GM18502 (cell line): ENCODE data around the gene ETHE1.

ENCODE experiments used
- ATAC-seq: cut with Tn5 transposase; IDR thresholded peaks from one replicate; pipeline ENCODE4 v1.9.1; 2021; ENCODE audit warnings: mild to moderate bottlenecking; ENCODE audit not compliant: unreplicated experiment, poor library complexity

The ETHE1 gene, protein sequence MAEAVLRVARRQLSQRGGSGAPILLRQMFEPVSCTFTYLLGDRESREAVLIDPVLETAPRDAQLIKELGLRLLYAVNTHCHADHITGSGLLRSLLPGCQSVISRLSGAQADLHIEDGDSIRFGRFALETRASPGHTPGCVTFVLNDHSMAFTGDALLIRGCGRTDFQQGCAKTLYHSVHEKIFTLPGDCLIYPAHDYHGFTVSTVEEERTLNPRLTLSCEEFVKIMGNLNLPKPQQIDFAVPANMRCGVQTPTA

DNA sequence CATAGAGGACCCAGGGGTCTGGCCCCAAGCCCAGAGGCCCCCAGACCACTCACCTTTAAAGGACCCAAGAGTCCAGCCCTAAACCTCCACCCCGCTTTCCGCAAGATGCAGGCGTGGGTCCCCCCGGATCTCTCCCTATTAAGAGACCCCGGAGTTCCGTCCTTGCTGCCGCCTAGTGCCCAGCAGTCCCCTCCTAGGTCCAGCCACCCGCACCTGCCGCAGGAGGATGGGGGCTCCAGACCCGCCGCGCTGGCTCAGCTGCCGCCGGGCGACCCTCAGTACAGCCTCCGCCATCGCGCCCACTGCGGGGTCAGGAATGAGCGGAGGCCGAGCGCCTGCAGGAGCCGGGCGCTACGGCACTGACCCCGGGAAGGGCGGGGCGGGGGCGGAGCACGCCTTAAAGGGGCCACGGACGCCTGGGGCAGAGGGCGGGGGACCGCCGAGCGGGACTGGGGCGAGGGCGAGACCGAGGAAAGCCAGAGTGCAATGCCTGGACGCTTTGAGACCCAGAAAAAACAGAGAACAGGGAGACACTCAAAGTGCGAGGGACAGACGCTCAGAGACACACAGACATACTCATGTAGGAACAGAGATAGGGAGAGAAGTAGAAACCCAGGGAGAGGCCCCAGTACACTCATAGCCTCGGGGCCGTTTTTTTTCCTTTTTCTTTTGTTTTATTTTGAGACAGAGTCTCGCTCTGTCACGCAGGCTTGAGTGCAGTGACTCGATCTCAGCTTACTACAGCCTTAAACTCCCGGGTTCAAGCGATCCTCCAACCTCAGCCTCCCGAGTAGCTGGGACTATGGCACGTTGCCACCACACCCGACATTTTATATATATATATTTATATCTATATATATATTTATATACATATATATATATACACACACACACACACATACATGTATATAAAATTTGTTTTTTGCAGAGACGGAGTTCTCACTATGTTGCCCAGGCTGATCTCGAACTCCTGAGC is at the start of gene ETHE1:
ETHE1 (minus strand) TSS at position 318 of the 976 bp plus-strand sequence; CDS start at position 294, 24 bp downstream.
- peak; percentile 70 for ATAC-seq

DNA sequence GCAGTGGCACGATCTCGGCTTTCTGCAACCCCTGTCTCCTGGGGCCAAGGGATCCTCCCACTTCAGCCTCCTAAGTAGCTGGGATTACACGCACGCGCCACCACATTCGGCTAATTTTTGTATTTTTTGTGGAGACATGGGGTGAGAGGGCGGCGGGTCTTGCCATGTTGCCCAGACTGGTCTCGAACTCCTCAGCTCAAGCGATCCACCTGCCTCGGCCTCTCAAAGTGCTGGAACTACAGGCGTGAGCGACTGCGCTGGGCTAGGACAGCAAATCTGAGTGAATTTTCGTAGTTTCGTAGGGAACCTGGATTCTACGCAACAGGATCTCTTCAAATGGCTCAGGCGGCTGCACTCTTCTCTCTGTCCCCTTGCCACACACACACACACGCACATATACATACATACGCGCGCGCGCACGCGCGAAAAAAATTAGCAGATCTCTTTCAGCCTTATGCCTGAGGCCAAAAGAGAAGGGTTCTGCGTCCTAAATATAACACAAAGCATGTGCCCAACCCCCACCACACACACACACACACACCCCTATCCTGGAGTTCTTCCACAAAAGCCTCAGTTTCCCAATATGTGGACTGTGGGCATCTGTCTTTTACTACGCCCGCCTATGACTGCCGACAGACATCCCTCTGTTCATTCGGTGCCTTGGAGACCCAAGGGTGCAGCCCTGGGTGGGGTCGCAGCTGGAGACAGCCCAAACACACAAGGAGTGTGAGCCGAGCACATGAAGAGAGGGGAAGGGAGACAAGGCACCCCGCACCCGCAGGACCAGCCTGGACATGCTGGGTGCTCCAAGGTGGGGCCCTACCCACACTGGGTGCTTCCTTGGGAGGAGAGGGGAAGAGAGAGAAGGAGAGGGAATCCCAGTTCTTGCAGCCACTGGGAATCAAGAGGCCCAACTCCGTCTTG is 49.2 kb upstream of the ETHE1 start:
- no peak for ATAC-seq

DNA sequence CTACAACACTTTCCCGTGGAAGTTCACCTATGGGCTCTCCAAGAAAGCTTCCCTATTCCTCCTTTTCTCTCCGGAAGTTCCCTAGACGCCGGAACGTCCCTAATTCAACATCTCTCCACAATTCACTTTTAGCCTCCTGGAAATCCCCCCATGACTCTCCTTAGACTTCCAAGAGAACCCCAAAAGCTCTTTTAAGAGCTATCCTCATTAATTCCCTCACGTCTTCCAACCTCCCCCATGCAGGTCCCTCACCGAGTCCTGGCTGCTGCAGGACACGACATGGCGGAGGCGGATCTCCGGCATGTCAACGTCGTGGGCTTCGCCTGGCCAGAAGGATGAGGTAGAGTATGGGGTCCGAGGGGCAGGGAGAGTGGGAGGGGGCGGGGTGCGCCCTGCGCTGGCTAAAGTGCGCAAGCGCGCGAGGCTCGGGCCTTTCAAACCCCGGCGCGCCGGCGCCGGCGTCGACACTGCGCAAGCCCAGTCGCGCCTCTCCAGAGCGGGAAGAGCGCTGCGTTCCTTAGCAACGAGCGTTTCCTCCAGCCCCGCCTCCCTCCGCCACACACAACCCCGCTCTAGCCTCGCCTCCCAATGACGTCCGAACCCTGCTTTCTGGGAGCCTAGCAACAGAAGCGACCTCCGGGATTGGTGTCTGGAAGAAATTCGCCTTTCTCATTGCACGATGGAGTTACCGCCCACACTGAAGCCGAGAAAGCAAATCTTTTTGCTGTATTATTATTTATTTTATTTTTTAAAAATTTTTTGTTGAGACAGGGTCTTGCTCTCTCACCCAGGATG is 48.4 kb upstream of the ETHE1 start, which contains the start of the genes PINLYP and XRCC1:
PINLYP (plus strand) TSS at position 646 of the 795 bp plus-strand sequence. CDS start 1,391 bp downstream, outside the sequence.
XRCC1 (minus strand) TSS at position 372 of the 795 bp plus-strand sequence; CDS start at position 303, 69 bp downstream.
- peak; percentile 95 for ATAC-seq

DNA sequence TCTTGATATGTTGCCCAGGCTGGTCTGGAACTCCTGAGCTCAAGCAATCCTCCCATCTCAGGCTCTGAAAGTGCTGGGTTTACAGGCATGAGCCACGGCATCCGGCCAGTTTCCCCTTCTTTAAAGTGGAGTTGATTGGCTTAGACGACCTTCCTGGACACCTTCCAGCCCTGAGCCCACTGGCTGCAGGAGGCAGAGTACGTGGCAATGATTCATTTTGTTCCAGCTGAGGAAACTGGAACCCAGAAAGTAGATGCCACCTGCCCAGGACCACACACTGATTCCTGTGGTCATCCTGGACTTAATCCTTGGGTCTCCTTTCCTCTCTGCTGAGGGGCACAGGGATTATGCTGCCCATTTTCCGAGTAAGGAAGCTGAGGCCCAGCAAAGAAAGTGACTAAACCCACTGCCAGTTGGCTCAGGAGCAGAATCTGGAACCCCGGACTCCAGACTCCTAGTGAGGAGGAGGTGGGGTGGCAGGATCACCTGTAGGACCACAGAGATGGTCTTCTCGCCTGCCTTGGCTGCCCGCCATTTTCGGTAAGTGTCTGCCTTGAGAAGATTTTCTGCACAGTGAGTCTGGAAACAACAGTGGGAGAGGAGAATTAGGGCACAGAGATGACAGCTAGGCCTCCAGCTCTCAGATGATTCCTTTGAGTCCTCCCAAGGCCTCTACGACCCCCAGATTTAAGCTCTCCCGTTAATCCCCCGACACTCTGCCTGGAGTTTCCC is 47.6 kb upstream of the ETHE1 start:
- ATAC-seq, result no peak

DNA sequence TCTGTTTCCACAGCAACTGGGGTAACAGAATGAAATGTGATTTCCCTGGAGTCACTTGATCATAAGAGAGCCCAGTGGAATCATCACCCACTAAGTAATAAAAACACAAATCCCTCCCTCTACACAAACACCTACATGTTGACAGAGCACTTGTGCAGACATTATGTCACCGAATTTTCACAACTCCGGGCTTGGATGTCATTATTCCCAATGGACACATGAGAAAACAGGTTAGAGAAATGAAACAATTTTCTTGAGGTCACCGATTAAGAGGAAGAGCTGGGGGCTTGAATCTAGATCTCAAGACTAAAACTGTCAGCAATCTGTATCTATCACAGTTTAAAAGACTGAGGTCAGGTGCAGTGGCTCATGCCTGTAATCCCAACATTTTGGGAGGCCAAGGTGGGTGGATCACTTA is 45.2 kb upstream of the ETHE1 start:
- ATAC-seq, result no peak

DNA sequence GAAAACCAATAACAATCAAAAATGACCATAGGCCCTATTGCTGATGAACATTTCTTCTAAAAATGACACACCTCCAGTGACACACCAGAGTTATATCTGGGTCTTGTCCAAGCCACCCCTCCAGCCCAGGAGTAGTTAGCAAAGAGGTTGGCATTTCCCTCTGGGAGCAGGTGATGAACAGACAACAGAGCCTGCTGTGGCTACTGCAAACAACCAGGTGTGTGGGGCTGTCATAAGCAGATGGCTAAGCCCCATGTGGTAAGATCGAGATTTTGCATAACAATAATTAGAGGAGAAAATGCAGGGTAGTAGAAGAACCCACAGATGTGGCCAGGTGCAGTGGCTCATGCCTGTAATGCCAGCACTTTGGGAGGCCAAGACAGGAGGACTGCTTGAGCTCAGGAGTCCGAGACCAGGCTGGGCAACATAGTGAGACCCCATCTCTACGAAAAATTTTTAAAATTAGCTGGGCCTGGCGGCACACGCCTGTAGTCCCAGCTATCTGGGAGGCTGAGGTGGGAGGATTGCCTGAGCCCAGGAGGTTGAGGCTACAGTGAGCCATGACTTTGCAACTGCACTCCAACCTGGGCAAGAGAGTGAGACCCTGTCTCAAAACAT is 43.3 kb upstream of the ETHE1 start:
- no peak for ATAC-seq

DNA sequence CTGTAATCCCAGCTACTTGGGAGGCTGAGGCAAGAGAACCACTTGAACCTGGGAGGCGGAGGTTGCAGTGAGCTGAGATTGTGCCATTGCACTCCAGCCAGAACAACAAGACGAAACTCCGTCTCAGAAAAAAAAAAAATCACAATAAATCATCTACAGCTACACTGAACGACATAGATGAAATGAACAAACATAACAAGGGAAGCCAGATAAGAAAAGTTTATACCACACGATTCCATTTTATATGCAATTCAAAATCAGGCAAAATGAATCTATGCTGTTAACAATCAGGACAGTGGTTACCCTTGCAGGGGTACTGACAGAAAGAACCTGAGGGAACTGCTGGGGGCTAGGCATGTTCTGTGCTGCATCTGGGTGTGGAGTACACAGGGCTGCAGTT is 42.7 kb upstream of the ETHE1 start:
- ATAC-seq, result no peak

DNA sequence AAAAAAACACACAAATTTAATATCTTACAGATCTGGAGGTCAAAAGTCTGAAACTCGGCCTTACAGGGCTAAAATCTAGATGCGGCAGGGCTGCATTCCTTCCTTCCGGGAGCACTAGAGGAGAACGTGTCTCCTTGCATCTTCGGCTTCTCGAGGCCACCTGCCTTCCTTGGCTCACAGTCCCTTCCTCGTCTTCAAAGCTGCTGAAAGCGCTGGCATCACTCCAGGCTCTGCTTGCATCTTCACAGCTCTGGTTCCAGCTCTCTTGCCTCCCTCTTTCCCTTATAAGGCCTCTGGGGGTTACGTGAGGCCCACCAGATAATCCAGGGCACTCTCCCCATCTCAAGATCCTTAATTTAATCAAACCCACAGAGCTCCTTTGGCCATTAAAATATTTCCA is 37.8 kb upstream of the ETHE1 start:
- no peak for ATAC-seq

DNA sequence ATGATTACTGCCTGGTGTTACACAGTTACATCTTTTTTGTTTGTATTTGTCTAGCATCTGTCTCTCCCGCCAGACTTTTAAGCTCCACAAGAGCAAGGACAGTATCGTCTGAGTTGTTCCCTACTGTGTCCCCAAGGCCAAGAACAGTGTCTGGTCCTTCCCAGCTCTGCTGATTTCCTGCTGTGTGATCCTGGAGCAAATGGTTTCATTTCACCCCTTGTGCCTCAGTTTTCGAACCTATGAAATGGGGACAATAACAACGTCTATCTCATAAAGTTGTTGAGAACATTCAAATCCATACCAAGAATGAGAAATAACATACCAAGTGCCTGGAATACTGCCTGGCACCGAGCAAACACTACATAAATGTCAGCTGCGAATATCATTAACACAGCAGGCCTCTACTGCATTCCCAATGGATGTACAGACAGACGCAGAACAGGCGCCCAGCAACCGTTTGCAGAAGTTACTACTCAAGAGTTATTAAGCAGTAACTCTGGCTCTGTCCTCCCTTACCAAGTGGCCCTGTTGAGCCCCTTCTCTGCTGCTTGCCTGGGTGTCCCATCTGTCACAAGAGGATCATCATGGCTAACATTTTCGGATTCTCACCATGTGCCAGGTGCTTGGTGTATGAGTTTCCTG is 36.9 kb upstream of the ETHE1 start:
- ATAC-seq, result no peak

DNA sequence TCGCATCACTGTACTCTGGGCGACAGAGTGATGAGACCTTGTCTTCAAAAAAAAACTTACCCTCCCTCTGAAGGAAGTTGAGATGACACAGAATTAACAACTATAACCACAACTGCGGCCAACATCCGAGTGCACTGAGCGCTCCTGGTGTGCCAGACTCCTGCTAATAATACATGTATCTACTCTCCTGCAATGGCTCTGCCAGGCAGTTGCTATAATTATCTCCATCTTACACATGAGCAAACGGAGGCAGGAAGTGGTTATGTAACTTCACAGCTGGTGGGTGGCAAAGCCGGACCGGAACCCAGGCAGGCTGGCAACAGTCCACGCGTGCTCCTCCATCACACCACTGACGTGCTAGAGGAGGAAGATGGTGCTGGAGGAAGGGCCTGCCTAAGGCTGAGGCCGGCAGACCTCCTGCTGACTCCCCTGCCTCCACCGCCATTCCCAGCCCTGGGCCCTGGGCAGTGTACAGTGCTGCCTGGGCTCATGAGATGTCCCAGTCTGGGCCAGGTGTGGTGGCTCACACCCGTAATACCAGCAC is 35.8 kb upstream of the ETHE1 start:
- peak; percentile 84 for ATAC-seq

DNA sequence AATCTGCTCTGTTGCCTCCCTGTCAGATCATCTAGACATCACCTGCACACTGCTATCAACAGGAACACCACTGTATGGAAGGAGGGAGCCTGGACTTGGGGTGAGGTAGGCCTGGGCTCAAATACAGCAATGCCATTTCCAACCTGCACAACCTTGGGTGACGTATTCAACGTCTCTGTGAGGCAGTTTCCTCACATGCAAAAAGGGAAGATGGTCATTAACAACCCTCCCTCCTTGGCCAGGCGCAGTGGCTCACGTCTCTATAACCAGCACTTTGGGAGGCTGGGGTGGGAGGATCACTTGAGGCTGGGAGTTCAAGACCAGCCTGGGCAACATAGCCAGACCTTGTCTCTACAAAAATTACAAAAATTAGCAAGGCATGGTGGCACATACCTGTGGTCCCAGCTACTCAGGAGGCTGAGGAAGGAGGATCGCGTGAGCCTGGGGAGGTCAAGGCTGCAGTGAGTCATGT is 35.3 kb upstream of the ETHE1 start:
- no peak for ATAC-seq

DNA sequence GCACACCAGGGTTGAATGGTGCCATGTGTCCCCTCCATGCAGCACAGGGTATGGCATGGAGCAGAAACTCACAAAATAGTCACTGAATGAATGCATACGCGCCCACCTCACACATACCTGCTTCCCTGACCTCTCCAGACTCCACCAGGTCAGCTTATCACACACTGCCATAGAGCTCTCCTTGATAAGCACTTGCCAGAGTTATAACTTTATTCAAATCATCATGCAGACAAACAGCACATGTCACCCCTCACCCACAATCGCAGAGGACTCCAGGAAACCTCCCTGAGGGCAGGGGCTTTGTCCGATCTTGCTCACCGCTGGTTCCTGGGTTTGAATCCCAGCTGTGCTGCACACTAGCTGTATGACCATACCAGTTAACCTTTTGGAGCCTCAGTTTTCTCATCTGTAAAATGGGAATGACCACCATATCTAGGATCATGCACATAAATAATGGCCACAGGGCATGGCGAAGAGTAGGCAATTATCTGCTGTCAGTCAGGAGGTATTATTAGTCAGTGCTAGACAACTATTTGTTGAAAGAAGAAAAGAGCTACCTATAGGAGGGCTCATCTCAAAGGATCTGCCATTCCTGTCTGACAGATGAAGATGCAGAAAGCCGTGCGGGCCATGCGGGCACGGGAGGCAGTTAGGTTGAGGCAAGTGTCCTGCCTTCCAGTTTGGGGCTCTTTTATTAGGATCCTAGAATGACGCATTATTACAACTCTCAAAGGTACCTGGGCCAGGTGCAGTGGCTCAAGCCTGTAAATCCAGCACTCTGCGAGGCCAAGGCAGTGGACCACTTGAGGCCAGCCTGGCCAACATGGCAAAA is 34.4 kb upstream of the ETHE1 start:
- ATAC-seq, result no peak

DNA sequence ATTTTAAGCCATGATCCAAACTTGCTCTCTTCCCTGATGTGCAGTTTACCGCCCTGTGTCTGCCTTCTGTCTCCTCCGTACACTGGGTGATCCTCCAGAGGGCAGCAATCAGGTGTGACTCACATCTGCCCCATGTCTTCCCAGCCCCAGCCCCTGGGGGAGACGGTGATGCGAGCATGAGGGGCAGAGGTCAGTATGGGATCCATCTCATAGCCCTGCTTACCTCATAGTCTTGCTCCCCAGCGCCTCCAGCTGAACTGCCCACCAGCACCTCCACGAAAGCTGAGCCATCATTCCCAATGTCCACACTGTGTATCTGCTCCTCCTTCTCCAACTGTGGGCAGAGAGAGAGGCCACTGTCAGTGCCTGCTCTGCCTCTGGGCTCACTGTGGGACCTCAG is 33.7 kb upstream of the ETHE1 start:
- ATAC-seq, result no peak

DNA sequence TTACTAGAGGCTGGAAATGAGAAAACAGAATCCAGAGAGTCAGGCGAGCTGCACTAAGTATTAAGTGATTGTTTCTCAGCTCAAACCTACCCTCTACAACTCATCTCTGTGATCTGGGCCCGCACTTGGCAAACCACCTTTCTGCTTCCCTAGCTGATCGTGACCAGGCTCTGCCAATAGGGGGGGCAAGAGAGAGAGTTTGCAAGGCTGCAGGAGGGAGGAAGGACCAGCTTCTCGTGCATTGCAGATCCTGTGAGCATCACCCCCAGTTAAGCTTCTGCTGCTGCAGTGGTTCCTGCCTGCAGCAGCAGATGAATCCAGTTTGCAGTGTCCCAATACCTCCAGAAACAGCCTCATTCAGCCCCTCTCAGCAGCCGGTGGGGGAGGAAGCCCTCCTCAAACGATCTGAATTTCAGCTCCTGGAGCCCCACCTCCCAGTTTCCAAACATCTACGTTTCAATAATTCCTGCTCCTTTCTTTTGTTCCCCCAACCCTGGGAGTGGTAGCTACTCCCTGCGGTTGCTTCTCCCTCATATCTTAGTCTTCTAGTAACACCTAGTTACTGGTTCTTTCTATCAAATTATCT is 28.3 kb upstream of the ETHE1 start:
- no peak for ATAC-seq

DNA sequence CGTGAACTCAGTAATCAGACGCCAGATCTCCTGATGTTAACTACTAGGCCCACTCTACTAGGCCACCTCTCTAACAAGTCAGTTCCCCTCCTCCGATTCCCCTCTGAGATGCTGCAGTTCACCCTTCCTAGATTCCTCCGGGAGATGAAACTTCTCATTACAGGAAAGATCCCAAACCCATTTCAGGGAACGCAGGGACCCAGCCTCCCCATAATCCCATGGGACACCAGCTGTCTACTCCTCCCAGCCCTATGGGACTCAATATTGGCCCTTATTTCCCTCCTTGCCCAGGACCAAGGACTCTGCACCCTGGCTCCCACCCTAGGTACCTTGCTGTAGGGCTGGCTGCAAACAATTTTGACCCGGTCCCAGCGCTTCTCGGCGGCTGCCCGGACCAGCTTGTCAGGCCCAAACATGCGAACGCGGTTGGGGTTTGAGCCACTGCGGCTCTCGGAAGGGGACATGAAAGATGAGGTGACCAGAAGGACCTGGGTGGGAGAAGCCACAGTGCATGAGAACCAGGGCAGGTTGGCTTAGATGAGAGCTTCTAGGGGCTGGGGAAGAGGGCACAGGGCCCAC is 27.4 kb upstream of the ETHE1 start:
- no peak for ATAC-seq

DNA sequence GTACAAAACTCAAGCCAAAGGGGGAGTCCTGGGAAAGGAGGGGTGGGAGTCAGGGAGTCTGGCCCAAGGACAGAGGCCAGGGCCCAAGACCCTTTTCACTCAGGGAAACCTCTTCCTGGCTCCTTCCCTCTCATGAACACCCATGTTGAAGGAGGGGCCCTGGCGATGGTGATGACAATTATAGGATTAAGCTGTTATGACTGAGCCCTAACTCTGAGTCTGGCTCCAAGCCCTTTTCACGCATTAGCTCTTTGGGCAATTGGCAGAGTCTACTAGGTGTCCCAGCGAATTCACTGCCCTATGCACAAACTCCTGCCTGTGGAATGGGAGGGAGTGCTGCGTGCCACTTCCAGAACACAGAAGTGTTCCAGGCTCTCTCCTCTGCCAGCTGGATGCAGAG is 26.7 kb upstream of the ETHE1 start:
- ATAC-seq, result no peak
